ENCODE data around the gene DMAP1.

DMAP1 gene

GRCh38 chr1:44260792-44261170 lies 47.5 kb downstream of the DMAP1 start:
- Histone ChIP-seq H3K9me2 (replicated peaks; ENCODE audit: insufficient read depth, low read length) (no peaks in the 10 kb centered on the region), H3K4me3 (ENCODE audit: low read length) (no peak overlapping the region), H3K27ac (ENCODE audit: low read length) (no peak overlapping the region), H3K27me3 (replicated peaks; ENCODE audit: insufficient read depth, low read length) (no peaks in the 10 kb centered on the region), H3K9me3 (replicated peaks; ENCODE audit: insufficient read depth, low read length) (no peaks in the 10 kb centered on the region), H3K4me2 (ENCODE audit: low read depth, low read length) (no peak overlapping the region), H4K20me1 (ENCODE audit: insufficient read depth, low read length) (no peaks in the 10 kb centered on the region), H3K9ac (ENCODE audit: low read length) (no peak overlapping the region), H3K36me3 (replicated peaks; ENCODE audit: insufficient read depth, low read length) (no peaks in the 10 kb centered on the region), H3K4me1 (ENCODE audit: low read length) (no peaks in the 10 kb centered on the region), H3K79me2 (ENCODE audit: low read length) (no peaks in the 10 kb centered on the region), H3F3A (ENCODE audit: insufficient read depth, low read length) (no peaks in the 10 kb centered on the region), H2AFZ (ENCODE audit: low read length) (no peak overlapping the region)
- no peak for DNase-seq
- no peak for TF ChIP-seq EZH2 (optimal IDR thresholded peaks at IDR 0.05; ENCODE audit: low read depth, low read length)
- no peak for TF ChIP-seq EZH2phosphoT487 (IDR thresholded peaks at IDR 0.05; ENCODE audit: low read length)
- no peak for TF ChIP-seq CTCF (IDR thresholded peaks at IDR 0.05; ENCODE audit: low read length)

- Histone ChIP-seq H3K9ac (ENCODE audit: low read length) (no peak overlapping the region), H4K20me1 (ENCODE audit: insufficient read depth, low read length) (no peaks in the 10 kb centered on the region), H3F3A (ENCODE audit: insufficient read depth, low read length) (no peaks in the 10 kb centered on the region), H3K27ac (ENCODE audit: low read length) (no peak overlapping the region), H3K79me2 (ENCODE audit: low read length) (no peaks in the 10 kb centered on the region), H3K9me3 (replicated peaks; ENCODE audit: insufficient read depth, low read length) (no peaks in the 10 kb centered on the region), H3K27me3 (replicated peaks; ENCODE audit: insufficient read depth, low read length) (no peaks in the 10 kb centered on the region), H3K4me1 (ENCODE audit: low read length) (no peaks in the 10 kb centered on the region), H3K36me3 (replicated peaks; ENCODE audit: insufficient read depth, low read length) (no peaks in the 10 kb centered on the region), H3K9me2 (replicated peaks; ENCODE audit: insufficient read depth, low read length) (no peaks in the 10 kb centered on the region), H3K4me2 (ENCODE audit: low read depth, low read length) (no peak overlapping the region), H3K4me3 (ENCODE audit: low read length) (no peak overlapping the region), H2AFZ (ENCODE audit: low read length) (no peak overlapping the region)
- no peak for DNase-seq
- TF ChIP-seq CTCF (IDR thresholded peaks at IDR 0.05; ENCODE audit: low read length) (no peak), EZH2 (optimal IDR thresholded peaks at IDR 0.05; ENCODE audit: low read depth, low read length) (no peak), EZH2phosphoT487 (IDR thresholded peaks at IDR 0.05; ENCODE audit: low read length) (no peak)
Measured at GRCh38 chr1:44261171-44261817, 48.0 kb downstream of the DMAP1 start.

GRCh38 chr1:44261962-44262361 lies 48.7 kb downstream of the DMAP1 start:
- H3K9ac ChIP-seq (ENCODE audit: low read length): no peak overlapping the region

More at GRCh38 chr1:44261962-44262361, 48.7 kb downstream of the DMAP1 start:
- Histone ChIP-seq H3K4me2 (ENCODE audit: low read depth, low read length) (no peak overlapping the region), H4K20me1 (ENCODE audit: insufficient read depth, low read length) (no peaks in the 10 kb centered on the region), H3K27me3 (replicated peaks; ENCODE audit: insufficient read depth, low read length) (no peaks in the 10 kb centered on the region), H3K9me3 (replicated peaks; ENCODE audit: insufficient read depth, low read length) (no peaks in the 10 kb centered on the region), H2AFZ (ENCODE audit: low read length) (no peak overlapping the region), H3K36me3 (replicated peaks; ENCODE audit: insufficient read depth, low read length) (no peaks in the 10 kb centered on the region), H3F3A (ENCODE audit: insufficient read depth, low read length) (no peaks in the 10 kb centered on the region), H3K4me3 (ENCODE audit: low read length) (no peak overlapping the region), H3K27ac (ENCODE audit: low read length) (no peak overlapping the region), H3K9me2 (replicated peaks; ENCODE audit: insufficient read depth, low read length) (no peaks in the 10 kb centered on the region), H3K4me1 (ENCODE audit: low read length) (no peaks in the 10 kb centered on the region), H3K79me2 (ENCODE audit: low read length) (no peaks in the 10 kb centered on the region)
- DNase-seq: no peak
- no peak for TF ChIP-seq EZH2 (optimal IDR thresholded peaks at IDR 0.05; ENCODE audit: low read depth, low read length)
- TF ChIP-seq EZH2phosphoT487 (IDR thresholded peaks at IDR 0.05; ENCODE audit: low read length): no peak
- no peak for TF ChIP-seq CTCF (IDR thresholded peaks at IDR 0.05; ENCODE audit: low read length)

Data from MM.1S (cell line).